PC-9 (cell line): ENCODE measurements around the gene IL17REL. TPM values are rescaled to one million over a fixed set of nuclear protein-coding genes. Genes with fewer than 3 reads are reported as not detected.

ENCODE experiments used
- BruUV-seq: library from RNA; stranded (reverse); fragments of 400-500 nt; replicated peaks from 2 replicates; lab custom pipeline; 2021; lab: Mats Ljungman, UMichigan
- CTCF ChIA-PET: fragments of 300-600 bp; sonication (Branson Sonifier 250); formaldehyde crosslinking; loops from one replicate; lab custom pipeline; 2022; ENCODE audit warnings: antibody characterized with exemption; lab: Charles Lee
- POLR2A ChIA-PET: fragments of 300-600 bp; sonication (Branson Sonifier 250); formaldehyde crosslinking; loops from one replicate; lab custom pipeline; 2022; ENCODE audit warnings: antibody characterized with exemption; ENCODE audit not compliant: unreplicated experiment; lab: Charles Lee
- DNase-seq, 2 experiments: peaks; one replicate each; pipeline versions ENCODE4 v3.0.0 to v3.0.0-alpha.2; 2015 to 2022; ENCODE audit warnings: mixed read lengths in 1 of 2
- H2AFZ ChIP-seq: fragments of 200-600 bp; sonication (generic); 2 replicates; pipeline ENCODE4 v1.8.1; 2017; ENCODE audit warnings: antibody characterized with exemption
- H3F3A ChIP-seq: fragments of 200-600 bp; sonication (generic); 2 replicates; pipeline ENCODE4 v1.8.1; 2017; ENCODE audit warnings: antibody characterized with exemption, mild to moderate bottlenecking, low read depth; ENCODE audit not compliant: insufficient read depth
- H3K27ac ChIP-seq: fragments of 200-600 bp; sonication (generic); 2 replicates; pipeline ENCODE4 v1.6.1; 2016; ENCODE audit warnings: mixed run types
- H3K27me3 ChIP-seq: fragments of 200-600 bp; sonication (generic); 2 replicates; pipeline ENCODE4 v1.6.1; 2016; ENCODE audit warnings: low read depth, mixed run types; ENCODE audit not compliant: insufficient read depth
- H3K36me3 ChIP-seq: fragments of 200-600 bp; sonication (generic); 2 replicates; pipeline ENCODE4 v1.6.1; 2016; ENCODE audit warnings: low read depth, mixed run types
- H3K4me1 ChIP-seq: fragments of 200-600 bp; sonication (generic); replicated peaks from 2 replicates; pipeline ENCODE4 v1.6.1; 2016; ENCODE audit warnings: mixed run types; ENCODE audit not compliant: insufficient read depth
- H3K4me2 ChIP-seq: fragments of 200-600 bp; sonication (generic); 2 replicates; pipeline ENCODE4 v1.6.1; 2017; ENCODE audit warnings: mixed run types
- H3K4me3 ChIP-seq: fragments of 200-600 bp; sonication (generic); 2 replicates; pipeline ENCODE4 v1.6.1; 2016; ENCODE audit warnings: mixed run types
- H3K79me2 ChIP-seq: fragments of 200-600 bp; sonication (generic); 2 replicates; pipeline ENCODE4 v1.6.1; 2017; ENCODE audit warnings: low read depth, mixed run types
- H3K9me2 ChIP-seq: fragments of 200-600 bp; sonication (generic); 2 replicates; pipeline ENCODE4 v1.8.1; 2017; ENCODE audit warnings: mild to moderate bottlenecking; ENCODE audit not compliant: insufficient read depth
- H3K9me3 ChIP-seq: fragments of 200-600 bp; sonication (generic); 2 replicates; pipeline ENCODE4 v1.8.1; 2016; ENCODE audit warnings: low read depth; ENCODE audit not compliant: insufficient read depth
- H4K20me1 ChIP-seq: fragments of 200-600 bp; sonication (generic); 2 replicates; pipeline ENCODE4 v1.8.1; 2017; ENCODE audit not compliant: insufficient read depth
- CTCF ChIP-seq: fragments of 200-600 bp; sonication (generic); conservative IDR thresholded peaks from 2 replicates; pipeline ENCODE4 v1.6.1; 2017; ENCODE audit warnings: mixed run types, antibody characterized with exemption, mild to moderate bottlenecking, moderate library complexity
- EZH2 ChIP-seq: fragments of 200-600 bp; sonication (generic); IDR thresholded peaks from 2 replicates; pipeline ENCODE4 v1.8.0; 2017; ENCODE audit warnings: antibody characterized with exemption, low read depth
- intact Hi-C: fragments of 100-400 bp; cut with micrococcal nuclease; formaldehyde crosslinking; loops from one replicate; pipeline ENCODE4 v1.10.0; 2022; ENCODE audit not compliant: unreplicated experiment
- total RNA-seq: library from RNA; stranded (reverse); gene quantifications from 2 replicates; pipeline ENCODE4 v1.2.3, GENCODE V29; 2021

Gene IL17REL
- total RNA-seq, 1 experiment from 2014 or later, result not detected

DNA sequence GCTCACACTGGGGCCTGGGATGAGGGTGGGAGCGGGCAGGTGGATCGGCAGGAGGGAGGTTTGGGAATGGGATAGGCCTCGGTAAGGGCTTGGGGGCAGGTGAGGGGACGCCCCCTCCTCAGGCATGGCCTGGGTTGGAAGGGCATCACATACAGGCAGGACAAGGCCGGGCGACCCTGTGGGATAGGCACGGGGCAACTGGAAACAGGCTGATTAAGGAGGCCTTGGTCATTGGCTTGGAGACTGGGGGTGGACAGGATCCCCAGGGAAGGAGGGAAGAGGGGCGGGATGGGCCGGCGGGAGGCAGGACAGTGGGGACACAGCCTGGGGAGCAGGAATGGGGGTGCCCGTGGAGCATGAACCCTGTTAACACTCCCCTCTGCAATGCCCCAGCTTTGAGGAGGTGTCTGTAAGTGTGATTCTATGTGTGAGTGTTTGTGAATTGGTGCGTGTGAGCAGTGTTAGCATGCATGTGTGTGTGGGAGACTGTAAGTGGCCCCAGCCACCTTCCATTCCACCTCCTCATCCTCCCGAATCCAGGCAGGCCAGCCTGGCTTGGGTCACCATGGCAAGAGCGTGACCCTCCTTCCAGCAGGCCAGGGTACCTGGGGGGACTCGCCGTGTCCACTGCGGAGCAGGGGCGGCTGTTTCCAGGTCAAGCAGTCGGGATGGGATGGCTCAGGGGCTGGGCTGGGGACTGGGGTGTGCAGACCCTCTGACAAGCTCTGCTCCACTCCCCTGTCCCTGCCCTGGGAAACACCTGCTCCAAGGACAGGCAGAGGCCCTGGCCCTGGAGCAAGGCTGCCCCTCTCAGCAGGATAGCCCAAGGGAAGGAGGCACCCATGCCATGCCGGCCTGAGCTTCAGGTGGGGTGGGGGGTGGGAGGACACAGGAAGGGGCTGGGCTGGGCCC is 55.4 kb downstream of the IL17REL start:
- intact Hi-C loops, result no loop called here
- no peaks in the 10 kb centered on the region for H3K9me2 ChIP-seq
- BruUV-seq, result no TSS peak
- peaks cover 23% of the 10 kb centered on the region for H3F3A ChIP-seq
- H3K4me1 ChIP-seq, result peaks cover 25% of the 10 kb centered on the region
- ChIA-PET CTCF (no interaction called here), POLR2A (interaction anchor here (0.6 kb wide), 1 partner anchor 38 kb away, joined by 4 read pairs; the partner anchor contains the start of gene CRELD2)
- H3K79me2 ChIP-seq, result peaks cover 19% of the 10 kb centered on the region
- H3K36me3 ChIP-seq, result peaks cover 6% of the 10 kb centered on the region
- H3K27ac ChIP-seq, result no peak overlapping the region
- H3K4me3 ChIP-seq, result no peak overlapping the region
- TF ChIP-seq CTCF (no peak), EZH2 (no peak)
- no peaks in the 10 kb centered on the region for H3K27me3 ChIP-seq
- H4K20me1 ChIP-seq, result peaks cover 6% of the 10 kb centered on the region
- no peak for DNase-seq
- H3K4me2 ChIP-seq, result no peak overlapping the region
- H2AFZ ChIP-seq, result no peak overlapping the region
- no peaks in the 10 kb centered on the region for H3K9me3 ChIP-seq

GRCh38 chr22:49956418-49956770 is 56.2 kb downstream of the IL17REL start:
- Histone ChIP-seq H3K4me3 (no peak overlapping the region), H3K36me3 (peaks cover under 1% of the 10 kb centered on the region; the same call in 1 of the 2 replicates), H3K9me2 (no peaks in the 10 kb centered on the region), H3K27me3 (no peaks in the 10 kb centered on the region), H2AFZ (no peak overlapping the region), H4K20me1 (no peaks in the 10 kb centered on the region), H3K27ac (no peak overlapping the region), H3K4me1 (peaks cover 33% of the 10 kb centered on the region), H3K9me3 (no peaks in the 10 kb centered on the region), H3K79me2 (peaks cover 12% of the 10 kb centered on the region), H3F3A (peaks cover 30% of the 10 kb centered on the region), H3K4me2 (no peak overlapping the region)
- no TSS peak for BruUV-seq
- POLR2A ChIA-PET, result no interaction called here
- DNase-seq, result no peak
- intact Hi-C loops, result no loop called here
- CTCF ChIA-PET, result no interaction called here
- TF ChIP-seq EZH2 (no peak), CTCF (no peak)

GRCh38 chr22:49955581-49956417 is 56.8 kb downstream of the IL17REL start:
- Histone ChIP-seq H3K4me1 (peaks cover 39% of the 10 kb centered on the region), H3K4me2 (no peak overlapping the region), H4K20me1 (no peaks in the 10 kb centered on the region), H3F3A (peaks cover 31% of the 10 kb centered on the region), H3K9me2 (no peaks in the 10 kb centered on the region), H3K27ac (no peak overlapping the region), H3K4me3 (no peak overlapping the region), H2AFZ (no peak overlapping the region), H3K79me2 (peaks cover 6% of the 10 kb centered on the region; the same call in 1 of the 2 replicates), H3K9me3 (no peaks in the 10 kb centered on the region), H3K36me3 (no peaks in the 10 kb centered on the region), H3K27me3 (no peaks in the 10 kb centered on the region)
- TF ChIP-seq EZH2 (no peak), CTCF (no peak)
- POLR2A ChIA-PET, result interaction anchor here (0.6 kb wide), 1 partner anchor 15 kb away, joined by 5 read pairs; no protein-coding TSS in a partner anchor
- intact Hi-C loops, result no loop called here
- DNase-seq, result no peak
- BruUV-seq, result no TSS peak
- CTCF ChIA-PET, result interaction anchor here (0.6 kb wide), 1 partner anchor 72 kb away, joined by 4 read pairs; no protein-coding TSS in a partner anchor
